Suppressor macrophage (primary cell): ENCODE results near the gene SRGAP1.

Experiments
- DNase-seq, 4 experiments: peaks; one replicate each; pipeline ENCODE4 v3.0.0-alpha.2; 2020 to 2022
- total RNA-seq, 17 experiments: gene quantifications; one replicate each; lab custom pipeline; 2026; ENCODE audit warnings: mixed read lengths in 6 of 17, inconsistent platforms in 3 of 17; lab: John Stamatoyannopoulos, UW

The SRGAP1 gene
- 5.8 to 33.9 (median 20.0) reads per million in 17 experiments for total RNA-seq

DNA sequence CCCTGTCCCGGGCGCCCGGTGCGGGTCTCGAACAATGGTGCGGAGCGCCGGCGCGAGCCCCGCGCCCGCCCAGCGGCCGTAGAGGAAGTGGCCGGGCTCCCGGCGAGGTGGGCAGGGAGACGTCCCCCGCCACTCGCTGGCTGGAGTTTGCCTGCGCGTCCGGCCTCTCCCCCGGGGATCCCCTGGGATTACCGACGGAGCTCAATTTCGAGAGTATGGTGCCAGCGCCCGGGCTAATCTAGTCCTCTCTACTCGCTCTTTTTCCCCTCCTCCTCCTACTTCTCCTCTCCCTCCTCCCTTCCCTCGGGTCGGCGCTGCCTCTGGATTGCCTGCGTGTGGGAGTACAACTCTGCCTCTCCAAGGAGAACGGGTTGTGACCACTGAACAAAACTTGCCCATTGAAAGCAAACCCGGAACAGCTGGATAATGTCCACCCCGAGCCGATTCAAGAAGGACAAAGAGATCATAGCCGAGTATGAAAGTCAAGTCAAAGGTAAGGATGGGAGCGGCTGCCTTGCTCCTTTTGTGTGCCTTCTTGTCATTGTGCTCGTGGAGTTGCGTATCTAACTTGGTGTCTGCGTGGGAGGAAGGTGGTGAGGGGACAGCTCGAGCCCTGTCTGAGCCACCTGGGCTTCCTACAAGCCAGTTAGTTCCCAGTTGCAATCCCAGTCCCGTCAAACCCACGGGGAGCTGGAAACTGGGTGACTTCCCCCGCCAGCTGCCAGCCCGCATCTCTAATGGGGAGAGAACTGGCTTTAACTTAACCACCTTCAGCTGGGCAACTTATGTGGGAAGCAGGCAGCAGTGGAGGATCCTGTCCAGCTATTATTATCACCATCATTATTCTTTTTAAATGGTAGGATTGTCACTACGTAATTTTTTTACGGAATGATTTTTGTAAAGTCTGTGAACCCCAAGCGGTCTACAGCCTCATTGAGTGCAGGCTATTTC is at the start of gene SRGAP1:
SRGAP1 (plus strand) TSS at position 310 of the 951 bp plus-strand sequence; CDS start at position 427, 117 bp downstream.
- peak; percentile 54 to 80 (median 67) for DNase-seq

DNA sequence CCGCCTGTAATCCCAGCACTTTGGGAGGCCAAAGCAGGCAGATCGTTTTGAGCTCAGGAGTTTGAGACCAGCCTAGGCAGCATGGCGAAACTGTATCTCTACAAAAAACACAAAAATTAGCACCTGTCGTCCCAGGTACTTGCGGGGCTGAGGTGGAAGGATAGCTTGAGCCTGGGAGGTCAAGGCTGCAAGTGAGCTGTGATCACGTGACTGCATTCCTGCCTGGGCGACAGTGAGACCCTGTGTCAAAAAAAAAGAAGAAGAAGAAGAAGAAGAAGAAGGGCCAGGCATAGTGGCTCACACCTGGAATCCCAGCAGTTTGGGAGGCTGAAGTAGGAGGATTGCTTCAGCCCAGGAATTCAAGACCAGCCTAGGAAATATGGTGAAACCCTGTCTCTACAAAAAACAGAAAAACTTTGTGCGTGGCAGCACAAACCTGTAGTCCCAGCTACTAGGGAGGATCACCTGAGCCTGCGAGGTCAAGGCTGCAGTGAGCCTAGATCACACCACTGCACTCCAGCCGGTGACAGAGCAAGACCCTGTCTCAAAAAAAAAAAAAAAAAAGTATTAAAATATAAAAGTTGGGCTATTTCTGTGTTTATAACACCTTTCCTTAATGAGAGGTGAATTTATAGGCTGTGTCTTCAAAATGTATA is 49.3 kb upstream of the SRGAP1 start:
- DNase-seq = no peak

DNA sequence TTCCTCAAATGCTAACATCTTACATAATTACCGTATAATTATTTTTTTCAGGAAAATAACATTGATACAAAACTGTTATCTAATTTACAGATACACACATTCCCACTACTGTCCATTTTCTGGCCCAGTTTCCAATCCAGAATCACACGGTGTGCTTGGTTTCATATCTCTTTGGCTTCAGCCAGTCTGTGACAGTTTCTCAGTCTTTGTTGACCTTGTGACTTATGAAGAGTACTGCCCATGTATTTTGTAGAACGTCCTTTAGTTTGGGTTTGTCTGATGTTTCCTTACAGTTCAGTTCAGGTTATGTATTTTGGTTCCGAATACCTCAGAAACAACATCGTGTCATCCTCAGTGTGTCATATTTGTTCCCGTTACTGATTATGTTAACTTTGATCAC is 48.6 kb upstream of the SRGAP1 start:
- no peak for DNase-seq

DNA sequence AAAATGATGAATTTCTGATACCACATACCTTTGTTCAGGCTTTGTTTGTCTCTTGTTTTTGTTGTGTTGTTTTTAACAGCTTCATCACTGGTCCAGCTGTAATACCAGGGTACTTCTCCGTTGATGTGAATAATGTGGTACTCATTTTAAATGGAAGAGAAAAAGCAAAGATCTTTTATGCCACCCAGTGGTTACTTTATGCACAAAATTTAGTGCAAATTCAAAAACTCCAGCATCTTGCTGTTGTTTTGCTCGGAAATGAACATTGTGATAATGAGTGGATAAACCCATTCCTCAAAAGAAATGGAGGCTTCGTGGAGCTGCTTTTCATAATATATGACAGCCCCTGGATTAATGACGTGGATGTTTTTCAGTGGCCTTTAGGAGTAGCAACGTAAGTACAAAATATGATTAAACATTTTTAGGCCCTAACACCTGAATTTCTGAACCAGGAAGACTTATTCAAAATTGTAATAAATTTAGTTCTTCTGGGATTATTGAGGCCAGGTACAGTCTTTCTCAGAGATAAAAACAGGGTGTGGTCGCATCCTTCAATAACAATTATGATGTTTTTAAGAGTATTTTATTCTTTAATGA is 42.4 kb upstream of the SRGAP1 start:
- peak in 3 of 4 experiments; percentile 10 to 56 (median 42) for DNase-seq

DNA sequence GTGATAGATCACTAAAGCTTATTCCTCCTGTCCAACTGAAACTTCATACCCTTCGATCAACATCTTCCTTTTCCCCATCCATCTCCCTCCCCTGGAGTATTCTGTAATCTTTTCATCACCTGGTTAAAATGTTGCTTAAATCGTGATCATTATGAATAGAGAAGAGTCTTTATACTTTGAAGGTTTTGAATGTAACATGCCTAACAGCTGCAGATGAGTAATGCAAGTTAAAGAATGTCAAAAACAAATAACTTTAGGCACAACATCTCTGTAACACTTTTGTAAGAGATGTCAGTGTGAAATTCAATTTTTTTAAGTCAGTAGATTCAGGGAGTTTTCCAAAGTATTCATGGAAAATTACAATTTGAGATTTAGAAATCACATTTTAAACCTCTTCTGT is 39.8 kb upstream of the SRGAP1 start:
- DNase-seq = no peak

DNA sequence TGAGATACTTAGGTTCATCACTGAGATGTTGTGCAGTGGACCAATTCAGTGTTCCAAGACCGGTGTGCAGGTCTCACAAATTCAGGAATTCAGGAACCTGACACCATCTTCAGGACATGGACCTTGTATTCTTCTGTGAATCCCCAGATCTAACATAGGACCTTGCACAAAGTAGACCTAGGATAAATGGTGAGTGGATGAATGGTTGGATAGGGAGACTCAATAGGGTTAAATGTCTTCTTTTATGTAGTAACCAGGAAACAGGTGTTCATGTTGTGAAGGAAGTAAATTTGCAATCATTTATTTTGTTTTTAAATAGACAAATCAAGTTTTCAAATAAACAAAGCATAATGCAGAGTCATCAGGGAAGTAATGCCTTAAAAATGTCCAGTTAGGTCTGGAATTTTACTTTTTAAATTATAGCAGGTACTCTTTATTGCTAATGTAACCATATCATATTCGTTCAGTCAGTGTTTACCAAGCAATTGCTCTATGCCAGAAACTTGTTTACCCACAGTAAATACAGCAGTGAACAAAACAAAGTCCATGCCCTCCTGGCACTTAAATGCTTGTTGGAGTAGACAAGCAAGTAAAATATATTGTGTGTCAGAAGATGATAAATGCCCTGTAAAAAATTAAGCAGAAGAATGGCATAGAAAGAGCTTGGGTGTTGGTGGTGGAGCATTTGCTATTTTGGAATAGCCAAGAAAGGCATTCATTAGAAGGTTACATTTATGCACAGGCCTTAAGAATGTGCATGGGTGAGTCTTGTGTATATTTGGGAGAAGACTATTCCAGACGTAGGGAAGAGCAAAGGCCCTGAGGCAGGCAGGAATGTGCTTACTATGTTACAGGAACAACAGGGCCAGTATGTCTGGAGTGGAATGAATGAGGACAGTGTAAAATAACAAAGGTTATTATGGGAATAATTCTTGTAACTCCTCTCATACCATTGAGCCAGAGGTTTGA is 38.5 kb upstream of the SRGAP1 start:
- DNase-seq = no peak

DNA sequence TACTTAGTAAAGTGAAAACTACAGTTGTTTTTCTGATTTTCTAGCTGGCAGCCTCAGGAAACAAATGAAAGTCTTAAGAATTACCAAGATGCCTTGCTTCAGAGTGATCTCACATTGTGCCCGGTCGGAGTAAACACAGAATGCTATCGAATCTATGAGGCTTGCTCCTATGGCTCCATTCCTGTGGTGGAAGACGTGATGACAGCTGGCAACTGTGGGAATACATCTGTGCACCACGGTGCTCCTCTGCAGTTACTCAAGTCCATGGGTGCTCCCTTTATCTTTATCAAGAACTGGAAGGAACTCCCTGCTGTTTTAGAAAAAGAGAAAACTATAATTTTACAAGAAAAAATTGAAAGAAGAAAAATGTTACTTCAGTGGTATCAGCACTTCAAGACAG is 35.9 kb upstream of the SRGAP1 start:
- DNase-seq = no peak

DNA sequence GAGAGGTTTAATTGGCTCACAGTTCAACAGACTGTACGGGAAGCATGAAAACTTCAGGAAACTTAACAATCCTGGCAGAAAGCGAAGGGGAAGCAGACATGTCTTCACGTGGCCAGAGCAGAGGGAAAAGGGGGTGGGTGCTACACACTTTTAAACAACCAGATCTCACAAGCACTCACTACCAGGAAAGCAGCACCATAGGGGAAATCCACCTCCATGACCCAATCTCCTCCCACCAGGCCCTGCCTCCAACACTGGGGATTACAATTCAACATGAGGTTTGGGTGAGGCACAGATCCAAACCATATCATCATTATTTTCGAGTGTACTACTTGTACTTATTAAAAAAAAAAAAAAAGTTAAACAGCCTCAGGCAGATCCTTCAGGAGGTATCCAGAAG is 34.9 kb upstream of the SRGAP1 start:
- no peak for DNase-seq

DNA sequence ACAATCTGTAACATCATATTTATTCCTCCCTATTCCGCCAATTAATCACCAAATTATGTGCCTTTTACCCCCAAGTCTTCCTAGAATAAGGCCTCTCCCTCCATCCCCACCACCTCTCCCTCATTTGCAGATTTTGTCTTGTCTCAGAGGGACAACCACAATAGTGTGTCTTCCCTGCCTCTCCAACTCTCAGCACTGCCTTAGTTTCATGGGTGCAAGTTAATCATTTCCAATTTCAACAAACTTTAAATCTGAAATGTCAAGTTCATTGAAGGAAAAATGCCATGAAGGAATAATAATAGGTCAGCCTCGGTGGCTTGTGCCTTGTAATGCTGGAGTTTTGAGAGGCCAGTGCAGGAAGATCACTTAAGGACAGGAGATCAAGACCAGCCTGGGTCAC is 33.2 kb upstream of the SRGAP1 start:
- no peak for DNase-seq

DNA sequence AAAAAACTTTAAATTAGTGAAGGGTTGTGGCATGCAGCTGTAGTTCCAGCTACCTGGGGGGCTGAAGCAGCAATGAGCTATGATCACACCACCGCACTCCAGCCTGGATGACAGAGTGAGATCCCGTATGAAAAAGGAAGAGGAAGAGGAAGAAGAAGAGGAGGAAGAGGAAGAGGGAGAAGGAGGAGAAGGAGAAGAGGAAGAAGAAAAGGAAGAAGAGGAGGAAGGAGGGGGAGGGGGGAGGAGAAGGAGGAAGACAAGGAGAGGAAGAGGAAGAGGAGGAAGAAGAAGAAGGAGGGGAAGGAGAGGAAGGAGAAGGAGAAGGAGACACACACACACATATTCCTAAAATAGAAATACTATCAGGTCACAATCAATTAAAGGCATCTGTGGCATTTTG is 32.7 kb upstream of the SRGAP1 start:
- no peak for DNase-seq

DNA sequence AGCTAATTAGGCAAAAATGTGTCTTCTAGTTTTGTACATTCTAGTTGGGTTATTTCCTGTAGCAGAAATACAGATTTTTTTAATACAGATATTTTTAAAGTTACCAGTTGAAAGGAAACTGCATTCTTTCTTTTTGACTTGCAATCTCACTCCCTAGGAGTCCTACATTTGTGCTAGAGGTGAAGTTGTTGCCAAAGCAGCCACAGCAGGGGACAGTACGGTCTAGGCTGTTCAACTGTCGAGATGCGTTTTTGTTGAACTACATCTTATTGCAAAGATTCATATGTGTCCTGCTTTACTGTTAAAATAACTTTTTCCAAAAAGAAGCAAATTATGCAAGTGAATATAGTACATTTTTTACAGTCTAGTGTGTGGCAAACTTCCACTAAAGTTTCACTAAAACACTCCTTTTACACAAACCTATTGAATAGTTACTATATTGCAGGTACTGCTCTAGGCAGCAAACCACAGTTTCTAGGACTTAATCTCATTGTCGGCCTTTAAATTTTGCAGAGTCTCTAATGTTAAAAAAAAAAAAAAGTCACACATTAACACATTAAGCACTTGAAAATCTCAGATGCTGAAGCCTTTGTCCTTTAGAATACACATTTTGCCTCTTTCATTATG is 30.2 kb upstream of the SRGAP1 start:
- no peak for DNase-seq

DNA sequence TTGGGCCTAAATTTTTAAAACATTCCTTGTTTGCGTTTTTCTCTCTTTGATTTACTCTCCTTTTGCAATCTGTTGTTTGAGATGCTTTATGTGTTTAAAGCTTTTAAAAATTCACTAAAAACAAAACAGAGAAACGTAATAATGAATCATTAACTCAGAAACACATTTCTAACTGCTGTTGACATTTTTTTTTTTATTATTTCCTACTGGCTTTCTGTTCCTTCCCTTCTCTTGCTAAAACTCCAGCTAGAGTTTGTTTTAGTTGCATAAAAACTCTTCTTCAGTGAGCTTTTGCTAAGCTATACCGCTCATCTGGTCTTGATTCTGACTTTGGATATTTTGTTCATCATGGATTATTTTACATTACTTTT is 29.0 kb upstream of the SRGAP1 start:
- DNase-seq = no peak

DNA sequence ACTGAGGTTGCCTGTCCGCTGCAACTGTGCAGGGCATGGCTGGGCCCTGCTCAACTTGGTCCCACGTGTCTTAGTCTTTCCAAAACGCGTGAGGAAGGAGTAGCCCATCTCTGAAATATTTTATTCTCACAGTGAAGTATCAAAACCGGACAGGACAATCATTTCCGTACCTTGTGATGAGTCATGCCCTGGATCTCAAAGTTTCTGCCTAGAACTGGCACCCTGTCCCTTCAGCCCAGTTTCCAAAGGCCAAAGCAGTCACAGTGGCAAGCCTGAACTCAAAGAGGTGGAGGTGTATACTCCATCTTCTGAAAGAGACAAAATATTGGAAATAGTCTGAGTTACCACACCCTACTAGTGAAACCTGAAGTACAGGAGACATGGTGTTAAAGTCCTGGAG is 28.5 kb upstream of the SRGAP1 start:
- DNase-seq = no peak

DNA sequence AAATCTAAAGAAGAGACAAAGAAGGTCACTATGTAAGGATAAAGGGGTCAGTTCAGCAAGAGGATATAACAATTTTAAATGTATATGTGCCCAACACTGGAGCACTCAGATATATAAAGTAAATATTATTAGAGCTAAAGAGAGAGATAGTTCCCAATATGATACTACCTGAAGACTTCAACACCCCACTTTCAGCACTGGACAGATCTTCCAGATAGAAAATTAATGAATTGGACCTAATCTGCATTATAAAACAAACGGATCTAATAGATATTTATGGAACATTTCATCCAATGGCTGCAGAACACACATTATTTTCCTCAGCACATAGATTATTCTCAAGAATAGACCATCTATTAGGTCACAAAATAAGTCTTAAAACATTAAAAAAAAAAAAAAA is 24.1 kb upstream of the SRGAP1 start:
- no peak for DNase-seq

DNA sequence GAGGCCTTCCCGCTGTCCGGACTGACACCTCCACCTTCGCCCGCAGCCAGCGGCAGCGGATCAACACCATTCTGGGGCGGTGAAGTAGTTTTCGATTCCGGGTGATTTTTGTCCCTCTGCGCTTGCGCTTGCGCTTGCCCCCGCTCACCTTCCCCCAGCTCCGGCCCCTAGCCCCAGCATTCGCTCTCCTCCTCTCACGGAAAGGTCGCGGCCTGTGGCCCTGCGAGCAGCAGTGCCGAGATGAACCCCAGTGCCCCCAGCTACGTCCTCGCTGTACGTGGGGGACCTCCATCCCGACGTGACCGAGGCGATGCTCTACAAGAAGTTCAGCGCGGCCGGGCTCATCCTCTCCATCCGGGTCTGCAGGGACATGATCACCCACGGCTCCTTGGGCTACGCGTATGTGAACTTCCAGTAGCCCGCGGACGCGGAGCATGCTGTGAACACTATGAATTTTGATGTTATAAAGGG is 22.7 kb upstream of the SRGAP1 start:
- peak in 1 of 4 experiments; percentile 16 for DNase-seq

DNA sequence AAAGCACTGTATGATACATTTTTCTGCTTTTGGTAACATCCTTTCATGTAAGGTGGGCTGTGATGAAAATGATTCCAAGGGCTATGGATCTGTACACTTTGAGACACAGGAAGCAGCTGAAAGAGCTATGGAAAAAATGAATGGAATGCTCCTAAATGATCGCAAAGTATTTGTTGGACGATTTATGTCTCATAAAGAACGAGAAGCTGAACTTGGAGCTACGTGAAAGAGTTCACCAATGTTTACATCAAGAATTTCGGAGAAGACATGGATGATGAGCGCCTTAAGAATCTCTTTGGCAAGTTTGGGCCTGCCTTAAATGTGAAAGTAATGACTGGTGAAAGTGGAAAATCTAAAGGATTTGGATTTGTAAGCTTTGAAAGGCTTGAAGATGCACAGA is 22.1 kb upstream of the SRGAP1 start:
- no peak for DNase-seq

DNA sequence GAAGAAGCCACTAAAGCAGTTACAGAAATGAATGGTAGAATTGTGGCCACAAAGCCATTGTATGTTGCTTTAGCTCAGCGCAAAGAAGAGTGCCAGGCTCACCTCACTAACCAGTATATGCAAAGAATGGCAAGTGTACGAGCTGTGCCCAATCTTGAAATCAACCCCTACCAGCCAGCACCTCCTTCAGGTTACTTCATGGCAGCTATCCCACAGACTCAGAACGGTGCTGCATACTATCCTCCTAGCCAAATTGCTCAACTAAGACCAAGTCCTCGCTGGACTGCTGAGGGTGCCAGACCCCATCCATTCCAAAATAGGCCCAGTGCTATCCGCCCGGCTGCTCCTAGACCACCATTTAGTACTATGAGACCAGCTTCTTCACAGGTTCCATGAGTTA is 21.5 kb upstream of the SRGAP1 start:
- no peak for DNase-seq

DNA sequence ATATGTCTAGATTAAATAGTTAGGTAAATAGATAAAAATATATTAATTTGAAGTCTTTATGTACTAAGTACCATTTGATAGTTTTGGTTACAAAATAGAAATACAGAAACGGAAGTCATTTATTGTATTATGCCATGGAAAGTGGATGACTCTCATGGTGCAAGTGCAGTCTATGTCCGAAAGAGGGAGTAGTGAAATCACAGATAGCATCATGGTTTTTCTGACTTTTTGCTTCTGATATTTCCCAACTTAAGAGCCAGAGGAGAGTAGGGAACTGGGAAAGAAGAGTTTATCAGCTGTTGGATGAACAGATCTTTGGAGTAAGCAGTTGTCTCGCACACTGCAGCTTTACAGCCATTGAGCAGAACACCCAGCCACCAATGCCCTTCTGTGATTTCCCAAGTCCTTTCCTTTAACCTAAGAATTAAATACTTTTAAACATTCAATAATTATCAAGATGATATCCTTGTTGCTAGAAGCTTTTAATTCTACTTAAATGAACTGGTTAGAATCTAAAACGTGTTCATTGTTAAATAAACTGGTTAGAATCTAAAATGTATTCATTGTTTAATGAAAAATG is 18.4 kb upstream of the SRGAP1 start:
- peak; percentile 47 to 76 (median 59) for DNase-seq

DNA sequence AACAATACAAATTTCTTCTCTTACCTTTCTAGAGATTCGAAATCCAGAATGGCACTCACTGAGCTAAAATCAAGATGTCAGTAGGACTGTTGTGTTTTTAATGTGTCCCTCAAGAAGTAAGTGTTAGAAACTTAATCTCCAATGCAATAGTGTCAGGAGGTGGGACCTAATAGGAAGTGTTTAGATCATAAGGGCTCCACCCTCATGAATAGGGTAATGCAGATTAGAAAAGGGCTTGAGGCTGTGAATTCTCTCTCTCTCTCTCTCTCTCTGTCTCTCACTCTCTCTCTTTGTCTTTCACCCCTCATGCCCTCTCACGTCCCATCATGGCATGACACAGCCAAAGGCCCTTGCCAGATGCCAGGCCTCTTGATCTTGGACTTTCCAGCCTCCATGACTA is 15.6 kb upstream of the SRGAP1 start:
- no peak for DNase-seq

DNA sequence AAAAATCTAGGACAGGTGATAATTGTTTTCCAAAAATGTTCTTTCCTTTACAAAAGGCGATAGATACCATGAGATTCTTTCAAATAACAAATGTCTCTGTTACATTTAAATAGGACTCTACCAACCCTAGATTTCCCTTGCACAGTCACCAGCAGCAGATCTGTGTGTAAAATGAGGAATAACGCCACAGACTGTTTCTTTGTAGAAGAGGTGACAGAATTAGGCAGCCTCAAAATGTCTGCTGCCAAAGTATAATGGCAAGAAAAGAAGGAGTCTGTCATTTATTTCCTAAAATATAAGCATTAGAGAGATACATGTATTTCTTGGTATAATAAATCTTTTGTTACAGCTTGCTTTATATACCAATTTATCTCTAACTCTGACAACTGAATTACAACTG is 8.5 kb upstream of the SRGAP1 start:
- DNase-seq = no peak

DNA sequence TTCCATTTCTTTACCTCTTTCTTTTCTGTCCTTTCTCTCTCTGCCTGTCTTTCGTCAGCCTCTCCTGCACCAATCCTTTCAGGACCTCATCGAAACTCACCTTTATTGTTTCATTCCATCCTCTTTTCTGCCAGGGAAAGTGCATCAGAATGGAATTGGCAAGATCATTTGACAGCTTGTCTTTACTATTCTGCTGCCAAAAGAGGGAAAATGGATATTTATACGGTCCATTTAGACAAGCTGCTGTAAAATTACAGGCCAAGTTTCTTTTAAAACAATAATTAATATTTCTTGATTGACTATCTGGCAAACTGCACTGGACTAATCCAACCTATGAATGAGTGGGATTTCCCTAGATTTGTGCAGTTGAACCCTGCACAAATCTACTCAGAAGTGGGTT is 7.6 kb upstream of the SRGAP1 start:
- DNase-seq = no peak
